ENCODE data around the gene CELA3A.
A peak's percentile ranks its signal among the peaks of the same experiment; 100 is the strongest.

Gene CELA3A

GRCh38 chr1:22053017-22053860 is 51.8 kb downstream of the CELA3A start:
- DNase-seq (ENCODE audit: low read depth in 2 of 2): peak; percentile 81 to 82
- TF ChIP-seq CTCF (IDR thresholded peaks at IDR 0.05; ENCODE audit: low read depth, low read length): no peak
- H3K4me3 ChIP-seq (replicated peaks in 1 of 2; ENCODE audit: low read depth in 2 of 2, low read length in 2 of 2): peak overlapping the region; percentile 82 to 95

- peak; percentile 34 to 37 for DNase-seq (ENCODE audit: low read depth in 2 of 2)
- H3K4me3 ChIP-seq (replicated peaks in 1 of 2; ENCODE audit: low read depth in 2 of 2, low read length in 2 of 2): peak overlapping the region; percentile 82 to 95
- TF ChIP-seq CTCF (IDR thresholded peaks at IDR 0.05; ENCODE audit: low read depth, low read length): no peak
These were observed 52.7 kb downstream of the CELA3A start for GRCh38 chr1:22053861-22054770.

- no peak for DNase-seq (ENCODE audit: low read depth in 2 of 2)
- H3K4me3 ChIP-seq (replicated peaks in 1 of 2; ENCODE audit: low read depth in 2 of 2, low read length in 2 of 2): no peak overlapping the region
- no peak for TF ChIP-seq CTCF (IDR thresholded peaks at IDR 0.05; ENCODE audit: low read depth, low read length)
These were observed 54.0 kb downstream of the CELA3A start for GRCh38 chr1:22055463-22055862.

- H3K4me3 ChIP-seq (replicated peaks in 1 of 2; ENCODE audit: low read depth in 2 of 2, low read length in 2 of 2): no peak overlapping the region
- no peak for TF ChIP-seq CTCF (IDR thresholded peaks at IDR 0.05; ENCODE audit: low read depth, low read length)
These were observed 54.6 kb downstream of the CELA3A start for GRCh38 chr1:22056043-22056442.

GRCh38 chr1:22056936-22057335 is 55.5 kb downstream of the CELA3A start:
- DNase-seq (ENCODE audit: low read depth in 2 of 2): no peak
- TF ChIP-seq CTCF (IDR thresholded peaks at IDR 0.05; ENCODE audit: low read depth, low read length): no peak
- no peak overlapping the region for H3K4me3 ChIP-seq (replicated peaks in 1 of 2; ENCODE audit: low read depth in 2 of 2, low read length in 2 of 2)

More at GRCh38 chr1:22056043-22056442, 54.6 kb downstream of the CELA3A start:
- DNase-seq (ENCODE audit: low read depth in 2 of 2): no peak

- H3K4me3 ChIP-seq (replicated peaks in 1 of 2; ENCODE audit: low read depth in 2 of 2, low read length in 2 of 2): no peak overlapping the region
- no peak for TF ChIP-seq CTCF (IDR thresholded peaks at IDR 0.05; ENCODE audit: low read depth, low read length)
These were observed 56.4 kb downstream of the CELA3A start for GRCh38 chr1:22057861-22058260.

More at GRCh38 chr1:22057861-22058260, 56.4 kb downstream of the CELA3A start:
- no peak for DNase-seq (ENCODE audit: low read depth in 2 of 2)
